ENCODE data around the gene ENPP5.
"Not testable (repeated sequence)": the region's sequence is repeated elsewhere in the genome, so short reads cannot be mapped to it uniquely, and the experiment has no call there.

Gene ENPP5

GRCh38 chr6:46174904-46175303 lies 4.1 kb upstream of the ENPP5 start:
- no peak overlapping the region for H3K4me3 Mint-ChIP-seq
- H3K9me3 Mint-ChIP-seq = no peaks in the 10 kb centered on the region
- no peak for TF ChIP-seq CTCF (IDR thresholded peaks at IDR 0.05; ENCODE audit: unreplicated experiment in 3 of 3)
- no peaks in the 10 kb centered on the region for H3K36me3 Mint-ChIP-seq (ENCODE audit: low read depth)
- H3K27ac Mint-ChIP-seq = no peak overlapping the region
- peaks cover 23% of the 10 kb centered on the region for H3K27me3 Mint-ChIP-seq (ENCODE audit: low read depth)
- peaks cover 7% of the 10 kb centered on the region for H3K4me1 Mint-ChIP-seq

- peaks cover 22% of the 10 kb centered on the region for H3K27me3 Mint-ChIP-seq (ENCODE audit: low read depth)
- H3K9me3 Mint-ChIP-seq = no peaks in the 10 kb centered on the region
- H3K27ac Mint-ChIP-seq = no peak overlapping the region
- H3K36me3 Mint-ChIP-seq (ENCODE audit: low read depth) = no peaks in the 10 kb centered on the region
- peaks cover 9% of the 10 kb centered on the region for H3K4me1 Mint-ChIP-seq
- no peak for TF ChIP-seq CTCF (IDR thresholded peaks at IDR 0.05; ENCODE audit: unreplicated experiment in 3 of 3)
- H3K4me3 Mint-ChIP-seq = peak overlapping the region; percentile 91 to 99 (median 97)
Observed at GRCh38 chr6:46172176-46172575, 1.4 kb upstream of the ENPP5 start.

GRCh38 chr6:46160102-46160501 lies 10.7 kb downstream of the ENPP5 start:
- TF ChIP-seq CTCF (IDR thresholded peaks at IDR 0.05; ENCODE audit: unreplicated experiment in 3 of 3) = no peak

GRCh38 chr6:46159229-46159628 lies 11.6 kb downstream of the ENPP5 start:
- H3K4me1 Mint-ChIP-seq = no peaks in the 10 kb centered on the region
- H3K9me3 Mint-ChIP-seq = peaks cover 8% of the 10 kb centered on the region
- H3K36me3 Mint-ChIP-seq (ENCODE audit: low read depth) = peaks cover 13% of the 10 kb centered on the region
- H3K4me3 Mint-ChIP-seq = no peak overlapping the region
- TF ChIP-seq CTCF (IDR thresholded peaks at IDR 0.05; ENCODE audit: unreplicated experiment in 3 of 3) = no peak
- H3K27me3 Mint-ChIP-seq (ENCODE audit: low read depth) = no peaks in the 10 kb centered on the region
- no peak overlapping the region for H3K27ac Mint-ChIP-seq

More at GRCh38 chr6:46160102-46160501, 10.7 kb downstream of the ENPP5 start:
- Mint-ChIP-seq H3K36me3 (ENCODE audit: low read depth) (peaks cover 17% of the 10 kb centered on the region), H3K4me3 (no peak overlapping the region), H3K27ac (no peak overlapping the region), H3K4me1 (no peaks in the 10 kb centered on the region), H3K9me3 (peaks cover 8% of the 10 kb centered on the region), H3K27me3 (ENCODE audit: low read depth) (no peaks in the 10 kb centered on the region)

- Mint-ChIP-seq H3K27ac (no peak overlapping the region), H3K9me3 (peaks cover 8% of the 10 kb centered on the region), H3K27me3 (ENCODE audit: low read depth) (no peaks in the 10 kb centered on the region), H3K36me3 (ENCODE audit: low read depth) (peaks cover 9% of the 10 kb centered on the region), H3K4me1 (no peaks in the 10 kb centered on the region), H3K4me3 (no peak overlapping the region)
- TF ChIP-seq CTCF (IDR thresholded peaks at IDR 0.05; ENCODE audit: unreplicated experiment in 3 of 3) = no peak
Observed at GRCh38 chr6:46156701-46157100, 14.1 kb downstream of the ENPP5 start.

GRCh38 chr6:46149066-46149465 lies 21.7 kb downstream of the ENPP5 start:
- not testable (repeated sequence) for H3K4me1 Mint-ChIP-seq; H3K9me3 Mint-ChIP-seq; H3K4me3 Mint-ChIP-seq; H3K36me3 Mint-ChIP-seq (ENCODE audit: low read depth); H3K27ac Mint-ChIP-seq; H3K27me3 Mint-ChIP-seq (ENCODE audit: low read depth)
